HG02885 (cell line): ENCODE measurements around the gene CACNG7.

ENCODE experiments used
- ATAC-seq: cut with Tn5 transposase; IDR thresholded peaks from one replicate; pipeline ENCODE4 v1.9.1; 2021; ENCODE audit warnings: mild to moderate bottlenecking; ENCODE audit not compliant: unreplicated experiment, poor library complexity

CACNG7 gene

DNA sequence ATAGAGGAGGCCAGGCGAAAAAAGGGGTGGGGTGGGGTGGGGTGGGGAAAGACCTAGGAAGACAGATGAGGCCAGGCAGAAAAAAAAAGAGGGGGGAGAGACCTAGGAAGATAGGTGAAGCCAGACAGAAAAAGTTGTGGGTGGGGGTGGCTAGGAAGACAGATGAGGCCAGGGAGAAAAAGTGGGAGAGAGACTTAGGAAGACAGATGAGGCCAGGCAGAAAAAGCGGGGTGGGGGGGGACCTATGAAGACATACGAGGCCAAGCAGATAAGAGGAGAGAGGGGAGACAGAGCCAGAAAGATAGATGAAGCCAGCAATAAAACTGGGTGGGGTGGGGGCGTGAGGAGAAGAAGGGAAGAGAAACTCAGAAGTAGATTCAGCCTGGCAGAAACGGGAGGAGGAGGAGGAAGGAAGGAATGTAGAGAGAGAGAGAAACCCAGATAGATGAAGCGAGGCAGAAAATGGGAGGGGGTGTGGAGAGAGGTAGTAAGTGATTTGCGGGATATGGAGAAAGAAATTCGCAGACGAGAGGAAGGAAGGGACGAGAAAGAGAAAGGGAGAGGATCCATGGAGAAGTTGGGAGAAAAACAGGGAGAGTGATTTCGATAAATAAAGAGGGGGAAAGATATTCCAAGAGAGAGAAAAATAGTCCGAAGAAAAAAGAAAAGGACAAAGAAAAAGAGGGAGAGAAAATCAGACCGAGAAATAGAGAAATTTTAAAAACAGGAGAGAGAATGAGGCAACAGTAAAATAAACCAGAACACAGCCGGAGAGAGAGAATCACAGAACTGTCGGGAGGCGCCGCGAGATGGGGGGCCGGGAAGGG lies 70.1 kb downstream of the CACNG7 start:
- ATAC-seq = no peak

DNA sequence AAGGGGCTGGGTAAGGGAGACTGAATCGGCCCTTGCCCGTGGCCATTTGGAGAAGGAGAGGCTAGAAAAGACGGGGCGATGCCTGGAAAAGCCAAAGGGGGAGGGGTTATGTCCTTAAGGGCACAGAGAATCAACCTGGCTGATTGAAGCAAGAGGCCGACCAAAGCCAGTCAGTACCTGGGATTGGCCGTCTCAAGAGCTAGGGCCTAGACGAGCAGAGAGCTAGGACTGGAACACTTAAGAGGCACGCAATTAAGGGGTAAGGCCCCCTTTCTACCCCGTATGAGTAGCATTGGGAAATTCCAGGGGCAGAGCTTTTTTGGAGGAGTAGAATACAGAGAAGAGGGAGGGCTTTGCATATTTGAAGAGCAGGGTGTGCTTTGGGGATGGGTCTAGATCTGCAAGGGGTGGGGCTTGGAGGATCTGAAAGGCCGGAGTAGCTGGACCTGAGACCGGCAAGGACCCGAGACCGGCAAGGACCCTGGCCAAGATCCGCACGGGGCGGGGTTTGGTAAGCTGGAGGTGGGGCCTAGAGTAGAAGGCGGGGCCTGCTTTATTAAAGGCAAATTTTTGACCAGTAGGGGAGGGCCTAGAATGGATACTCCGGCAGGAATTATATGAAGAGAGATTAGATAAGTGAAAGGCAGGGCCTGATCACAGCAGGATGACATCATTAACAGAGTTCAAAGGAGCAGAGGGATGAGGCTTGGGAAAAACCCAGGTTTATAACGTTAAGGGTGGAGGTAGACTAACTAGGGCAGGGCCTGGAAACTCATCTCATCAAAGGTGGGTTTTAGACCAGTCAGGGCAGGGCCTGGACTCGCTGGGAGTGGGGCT lies 71.7 kb downstream of the CACNG7 start:
- ATAC-seq = no peak

DNA sequence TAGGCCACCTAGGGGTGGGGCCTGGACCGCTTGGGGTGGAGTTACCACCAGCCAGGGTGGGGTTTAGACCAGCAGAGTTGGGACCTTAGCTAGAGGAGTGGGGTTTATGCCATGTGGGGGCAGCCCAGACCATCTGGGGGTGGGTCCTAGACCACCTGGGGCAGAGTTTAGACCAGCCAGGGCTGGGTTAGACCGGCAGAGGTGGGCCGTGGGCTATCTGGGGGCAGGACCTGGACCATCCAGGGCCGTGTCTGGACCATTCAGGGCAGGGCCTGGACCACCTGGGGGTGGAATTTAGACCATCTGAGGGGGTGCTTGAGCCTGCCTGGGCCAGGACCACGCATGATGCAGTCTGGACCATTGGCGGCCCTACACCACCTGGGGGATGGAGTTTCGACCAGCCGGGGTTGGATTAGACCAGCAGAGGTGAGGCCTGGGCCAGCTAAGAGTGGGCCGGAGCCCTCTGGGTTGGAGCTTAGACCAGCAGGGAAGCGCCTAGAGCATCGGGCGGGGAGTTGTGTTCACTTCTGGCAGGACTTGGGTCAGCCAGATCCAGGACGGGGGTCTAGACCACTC lies 72.4 kb downstream of the CACNG7 start:
- ATAC-seq = no peak

DNA sequence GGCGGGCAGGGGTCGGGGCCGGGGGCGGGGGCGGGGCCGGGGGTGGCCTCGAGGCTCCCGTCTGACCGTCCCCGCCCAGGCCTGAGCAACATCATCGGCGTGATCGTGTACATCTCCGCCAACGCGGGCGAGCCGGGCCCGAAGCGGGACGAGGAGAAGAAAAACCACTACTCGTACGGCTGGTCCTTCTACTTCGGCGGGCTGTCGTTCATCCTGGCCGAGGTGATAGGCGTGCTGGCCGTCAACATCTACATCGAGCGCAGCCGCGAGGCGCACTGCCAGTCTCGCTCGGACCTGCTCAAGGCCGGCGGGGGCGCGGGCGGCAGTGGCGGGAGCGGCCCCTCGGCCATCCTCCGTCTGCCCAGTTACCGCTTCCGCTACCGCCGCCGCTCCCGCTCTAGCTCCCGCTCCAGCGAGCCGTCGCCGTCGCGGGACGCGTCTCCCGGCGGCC lies 72.9 kb downstream of the CACNG7 start:
- ATAC-seq = no peak

- ATAC-seq = no peak
These were observed 73.5 kb downstream of the CACNG7 start for GRCh38 chr19:53982611-53983010.

DNA sequence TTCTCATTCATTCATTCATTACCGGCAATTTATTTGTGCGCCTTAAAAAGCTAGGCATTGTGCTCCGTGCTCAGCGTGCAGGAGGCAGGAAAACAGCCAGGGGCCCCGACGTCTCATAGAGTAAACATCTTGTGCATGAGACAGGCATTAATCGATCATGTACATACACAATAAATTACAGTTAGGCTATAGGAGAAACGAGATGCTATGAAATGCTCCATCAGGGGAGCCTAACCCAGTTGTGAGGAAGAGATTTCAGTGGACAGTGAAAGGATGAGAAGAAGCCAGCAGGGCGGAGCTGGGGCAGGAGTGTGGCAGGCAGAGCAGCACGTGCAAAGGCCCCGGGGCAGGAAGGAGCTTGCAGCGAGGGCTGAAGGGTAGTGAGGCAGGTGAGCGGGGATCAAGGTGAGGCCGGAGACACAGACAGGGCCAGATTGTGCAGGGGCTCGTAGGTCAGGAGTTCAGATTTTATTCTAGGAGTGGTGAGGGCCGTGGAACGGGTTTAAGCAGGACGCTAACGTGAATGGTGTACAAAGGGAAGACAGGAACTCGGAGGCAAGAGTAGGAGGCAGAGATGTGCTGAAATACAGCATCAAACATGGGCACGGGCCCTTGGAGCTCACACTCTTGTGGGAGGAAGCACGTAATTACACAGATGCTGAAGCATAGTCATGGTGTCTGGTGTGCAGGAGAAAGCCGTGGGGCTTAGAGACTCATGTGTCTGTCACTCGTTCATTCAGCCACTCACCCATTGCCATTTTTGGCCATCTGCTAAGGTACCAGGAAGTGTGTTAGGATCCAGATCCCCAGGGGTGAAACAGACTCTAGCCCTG lies 74.6 kb downstream of the CACNG7 start:
- no peak for ATAC-seq

- ATAC-seq = no peak
These were observed 76.8 kb downstream of the CACNG7 start for GRCh38 chr19:53985863-53986262.

GRCh38 chr19:53988981-53989380 lies 79.9 kb downstream of the CACNG7 start:
- ATAC-seq = no peak

- ATAC-seq = no peak
These were observed 80.8 kb downstream of the CACNG7 start for GRCh38 chr19:53989600-53990533.

DNA sequence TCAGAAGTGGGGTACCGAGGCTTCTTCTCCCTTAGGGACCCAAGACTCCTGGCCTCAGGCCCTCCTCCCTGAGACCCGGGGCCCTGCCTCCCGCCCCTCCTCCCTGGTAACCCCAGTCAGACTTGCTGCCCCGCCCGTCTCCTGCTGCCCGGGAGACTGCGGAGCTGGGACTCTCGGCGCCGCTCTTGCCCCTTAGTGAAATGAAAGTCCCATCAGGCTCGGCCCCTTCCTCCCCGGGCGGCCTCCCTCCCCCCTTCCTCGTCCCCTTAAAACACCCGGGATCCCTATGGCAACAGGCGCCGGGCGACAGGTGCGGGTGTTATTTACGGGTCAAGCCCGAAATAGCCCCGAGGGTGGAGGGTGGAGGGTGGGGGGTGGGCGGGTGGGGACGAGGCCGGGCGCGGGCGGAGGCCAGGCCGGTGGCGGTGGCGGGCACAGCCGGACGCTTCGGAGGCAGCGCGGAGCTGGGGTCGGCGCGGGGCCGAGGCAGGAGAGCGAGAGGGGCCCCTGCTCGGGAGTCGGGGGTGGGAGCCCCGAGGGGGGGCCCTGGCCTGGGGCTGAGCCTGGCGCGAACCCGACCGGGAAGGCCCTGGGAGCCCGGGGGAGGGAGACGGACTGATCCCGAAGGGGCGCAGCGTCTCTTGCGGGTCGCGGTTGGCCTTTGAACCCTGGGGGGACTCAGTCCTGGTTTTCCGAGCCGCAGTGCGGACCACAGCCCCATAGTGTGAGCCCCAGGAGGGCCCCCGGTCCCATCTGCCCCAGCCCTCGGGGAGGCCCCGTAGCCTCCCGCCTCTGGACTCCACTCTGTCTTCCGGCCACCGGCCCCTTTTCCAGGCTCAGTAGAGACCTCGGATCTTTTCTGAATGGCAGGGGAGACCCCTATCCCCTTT lies 82.4 kb downstream of the CACNG7 start, which contains the start of gene CACNG6:
CACNG6 (plus strand) TSS at position 414 of the 890 bp plus-strand sequence. CDS start 1,241 bp downstream, outside the sequence.
- ATAC-seq = no peak

DNA sequence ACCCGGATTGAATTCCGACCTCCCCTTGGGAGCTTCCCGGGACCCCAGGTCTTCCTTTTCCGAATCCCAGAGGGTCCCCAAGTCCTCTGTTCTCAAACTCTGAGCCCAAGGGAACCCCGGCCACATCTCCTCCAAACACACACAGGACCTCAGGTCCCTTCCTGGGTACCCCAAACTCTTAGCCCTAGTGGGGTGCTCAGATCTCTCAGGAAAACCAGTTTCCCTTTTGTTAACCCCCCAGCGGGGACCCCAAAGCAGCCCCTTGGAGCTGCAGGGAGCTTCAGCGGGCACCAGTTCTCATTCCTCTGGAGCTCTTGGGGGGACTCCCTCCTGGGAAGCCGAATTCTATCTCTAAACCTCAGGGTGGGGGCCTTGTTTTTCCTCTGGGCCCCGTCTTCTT lies 83.1 kb downstream of the CACNG7 start:
- ATAC-seq = no peak

DNA sequence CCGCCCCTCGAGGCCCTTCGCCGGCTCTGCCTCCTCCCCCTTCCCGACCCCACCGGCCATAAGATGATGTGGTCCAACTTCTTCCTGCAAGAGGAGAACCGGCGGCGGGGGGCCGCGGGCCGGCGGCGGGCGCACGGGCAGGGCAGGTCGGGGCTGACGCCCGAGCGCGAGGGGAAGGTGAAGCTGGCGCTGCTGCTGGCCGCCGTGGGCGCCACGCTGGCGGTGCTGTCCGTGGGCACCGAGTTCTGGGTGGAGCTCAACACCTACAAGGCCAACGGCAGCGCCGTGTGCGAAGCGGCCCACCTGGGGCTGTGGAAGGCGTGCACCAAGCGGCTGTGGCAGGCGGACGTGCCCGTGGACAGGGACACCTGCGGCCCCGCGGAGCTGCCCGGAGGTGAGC lies 83.7 kb downstream of the CACNG7 start:
- no peak for ATAC-seq

DNA sequence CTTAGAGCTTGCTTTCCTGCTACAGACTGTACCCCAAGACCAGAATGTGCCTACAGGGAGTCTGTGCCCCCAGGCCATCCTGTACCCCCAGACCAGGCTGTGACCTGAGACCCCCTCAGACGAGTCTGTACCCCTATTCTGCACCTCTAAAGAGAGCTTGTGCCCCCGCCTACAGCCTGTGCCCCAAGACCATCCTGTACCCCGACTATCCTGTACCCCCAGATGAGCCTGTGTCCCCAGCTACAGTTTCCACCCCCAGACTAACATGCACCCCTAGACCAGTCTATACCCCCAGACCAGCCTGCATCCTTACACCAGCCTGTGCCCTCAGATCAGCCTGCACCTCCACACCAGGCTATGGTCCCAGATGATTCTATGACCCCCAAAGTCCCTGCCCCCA lies 84.4 kb downstream of the CACNG7 start:
- ATAC-seq = no peak
